NCI-H2227 treated with DMSO at 0.1 percent for 48 hours (cell line): ENCODE results near the gene SRSF11.
A peak's percentile ranks its signal among the peaks of the same experiment; 100 is the strongest.

Source experiments
- DNase-seq: peaks from one replicate; lab custom pipeline; 2025; lab: John Stamatoyannopoulos, UW

SRSF11 gene

GRCh38 chr1:70220517-70221237 lies 503 bp upstream of the SRSF11 start:
- peak; percentile 35 for DNase-seq

GRCh38 chr1:70222716-70223235 lies 1.6 kb downstream of the SRSF11 start:
- no peak for DNase-seq

- DNase-seq, result no peak
Observed at GRCh38 chr1:70224954-70225353, 3.8 kb downstream of the SRSF11 start.

- no peak for DNase-seq
Observed at GRCh38 chr1:70227439-70227838, 6.3 kb downstream of the SRSF11 start.

GRCh38 chr1:70228670-70229069 lies 7.5 kb downstream of the SRSF11 start:
- DNase-seq, result no peak

GRCh38 chr1:70231475-70231874 lies 10.3 kb downstream of the SRSF11 start:
- DNase-seq, result no peak

- DNase-seq, result no peak
Observed at GRCh38 chr1:70234733-70235132, 13.6 kb downstream of the SRSF11 start.

- DNase-seq, result no peak
Observed at GRCh38 chr1:70239940-70240339, 18.8 kb downstream of the SRSF11 start.

- DNase-seq, result no peak
Observed at GRCh38 chr1:70247122-70247521, 25.9 kb downstream of the SRSF11 start.

GRCh38 chr1:70247768-70248167 lies 26.6 kb downstream of the SRSF11 start:
- DNase-seq, result no peak

- DNase-seq, result no peak
Observed at GRCh38 chr1:70248729-70249128, 27.5 kb downstream of the SRSF11 start.

- no peak for DNase-seq
Observed at GRCh38 chr1:70256664-70257063, 35.5 kb downstream of the SRSF11 start.

- DNase-seq, result no peak
Observed at GRCh38 chr1:70264839-70265238, 43.7 kb downstream of the SRSF11 start.

GRCh38 chr1:70265946-70266345 lies 44.8 kb downstream of the SRSF11 start:
- no peak for DNase-seq

- DNase-seq, result no peak
Observed at GRCh38 chr1:70277875-70278274, 56.7 kb downstream of the SRSF11 start.

- DNase-seq, result no peak
Observed at GRCh38 chr1:70278710-70279109, 57.5 kb downstream of the SRSF11 start.

GRCh38 chr1:70284366-70284765 lies 63.2 kb downstream of the SRSF11 start:
- no peak for DNase-seq

GRCh38 chr1:70286453-70286852 lies 65.3 kb downstream of the SRSF11 start:
- no peak for DNase-seq

GRCh38 chr1:70288166-70288565 lies 67.0 kb downstream of the SRSF11 start:
- no peak for DNase-seq

- DNase-seq, result no peak
Observed at GRCh38 chr1:70290218-70290617, 69.0 kb downstream of the SRSF11 start.

GRCh38 chr1:70293186-70293843 lies 72.1 kb downstream of the SRSF11 start:
- DNase-seq, result no peak

GRCh38 chr1:70295749-70296148 lies 74.6 kb downstream of the SRSF11 start:
- no peak for DNase-seq

- no peak for DNase-seq
Observed at GRCh38 chr1:70299472-70299871, 78.3 kb downstream of the SRSF11 start.
